Measurements from ENCODE around the gene RAB12.

GRCh38 chr18:8586941-8587340 is 22.3 kb upstream of the RAB12 start:
- no peak for TF ChIP-seq CTCF (IDR thresholded peaks at IDR 0.05; ENCODE audit: low read depth, low read length, poor library complexity, severe bottlenecking)
- no peak for TF ChIP-seq EZH2phosphoT487 (IDR thresholded peaks at IDR 0.05; ENCODE audit: borderline replicate concordance, low read length)

Data from DOHH2 (cell line).